Stimulated activated CD4-positive, alpha-beta T cell treated with anti-CD3 and anti-CD28 coated beads, Interleukin-1b, Interleukin-23, amount 100 ng/mL, for 4 hours (primary cell): ENCODE measurements around the gene TOP3B.

Experiments
- DNase-seq, 2 donors: peaks; one replicate each; pipeline ENCODE4 v3.0.0-alpha.2; 2020; ENCODE audit warnings: low read depth in 2 of 2

TOP3B gene

DNA sequence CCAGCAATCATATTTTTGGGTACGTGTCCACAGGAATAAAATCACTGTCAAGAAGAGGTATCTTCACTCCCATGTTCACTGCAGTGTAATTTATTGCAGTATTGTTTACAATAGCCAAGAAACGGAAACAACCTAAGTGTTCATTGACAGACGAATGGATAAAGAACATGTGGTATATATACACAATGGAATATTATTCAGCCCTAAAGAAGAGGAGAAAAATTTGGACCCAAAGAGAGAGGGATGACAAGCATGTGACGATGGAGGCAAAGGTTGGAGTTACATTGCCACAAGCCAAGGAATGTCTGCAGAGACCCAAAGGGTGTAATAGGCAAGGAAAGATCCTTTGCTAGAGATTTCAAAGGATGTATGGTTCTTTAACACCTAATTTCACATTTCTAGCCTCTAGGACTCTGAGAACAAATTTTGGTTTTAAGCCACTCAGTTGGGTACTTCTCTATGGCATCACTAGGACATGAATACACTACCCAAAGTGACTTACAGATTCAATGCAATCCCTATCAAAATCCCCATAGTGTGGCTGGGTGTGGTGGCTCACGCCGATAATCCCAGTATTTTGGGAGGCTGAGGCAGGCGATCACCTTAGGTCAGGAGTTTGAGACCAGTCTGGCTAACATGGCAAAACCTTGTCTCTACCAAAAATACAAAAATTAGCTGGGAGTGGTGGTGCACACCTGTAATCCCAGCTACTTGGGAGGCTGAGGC, 31.1 kb upstream of the TOP3B start:
- DNase-seq: no peak

DNA sequence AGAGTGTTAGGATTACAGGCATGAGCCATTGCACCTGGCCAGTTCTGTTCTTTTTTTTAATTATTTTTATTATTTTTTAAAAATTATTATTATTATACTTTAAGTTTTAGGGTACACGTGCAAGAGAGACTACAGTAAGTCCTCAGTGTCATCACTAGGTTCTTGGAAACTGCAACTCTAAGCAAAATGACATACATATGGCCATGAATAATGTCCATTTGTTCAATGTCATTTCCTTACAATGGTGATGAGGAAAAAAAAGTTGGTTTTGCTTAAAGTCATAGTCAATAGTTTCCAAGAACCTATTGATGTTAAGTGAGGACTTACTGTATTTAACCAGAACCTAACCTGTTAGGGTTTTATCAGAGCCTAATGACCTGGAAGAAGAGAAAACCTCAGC, 29.4 kb upstream of the TOP3B start:
- DNase-seq: no peak

DNA sequence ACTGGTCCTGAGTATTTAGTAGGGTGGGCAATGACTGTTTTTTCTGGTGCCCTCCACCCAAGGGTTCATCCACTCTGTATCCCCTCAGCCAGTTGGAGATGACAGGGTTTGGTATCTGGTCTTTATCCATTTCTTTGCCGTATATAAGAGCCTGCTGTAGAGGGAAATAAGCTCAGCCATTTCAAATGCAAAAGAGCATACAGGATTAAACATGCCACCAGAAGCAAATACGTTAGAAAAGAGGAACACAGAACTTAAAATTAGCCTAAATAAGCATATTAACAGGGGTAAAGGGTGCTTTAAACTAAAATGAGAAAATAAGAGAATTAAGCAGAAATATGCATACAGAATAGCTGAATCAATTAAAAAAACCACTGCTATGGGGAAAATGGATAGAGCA, 27.8 kb upstream of the TOP3B start:
- DNase-seq: no peak

DNA sequence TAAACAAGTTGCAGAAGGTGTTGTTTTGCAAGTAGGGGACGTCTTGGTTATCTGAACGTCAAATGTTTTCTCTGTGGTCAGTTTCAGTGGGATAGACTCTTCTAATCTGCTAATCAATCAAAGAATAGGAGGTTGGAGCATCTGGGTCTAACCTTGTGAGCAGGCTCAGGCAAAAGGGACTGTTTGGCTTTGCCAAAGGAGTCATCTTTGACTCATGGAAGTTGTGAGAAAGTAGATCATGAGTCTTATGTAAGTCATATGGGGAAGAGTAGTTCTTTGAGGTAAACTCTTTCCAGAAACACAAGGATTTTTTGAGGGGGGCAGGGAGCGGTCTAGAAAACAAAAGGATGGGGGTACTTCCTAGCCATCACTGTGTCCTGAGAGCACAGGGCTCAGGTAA, 27.1 kb upstream of the TOP3B start:
- DNase-seq: no peak

DNA sequence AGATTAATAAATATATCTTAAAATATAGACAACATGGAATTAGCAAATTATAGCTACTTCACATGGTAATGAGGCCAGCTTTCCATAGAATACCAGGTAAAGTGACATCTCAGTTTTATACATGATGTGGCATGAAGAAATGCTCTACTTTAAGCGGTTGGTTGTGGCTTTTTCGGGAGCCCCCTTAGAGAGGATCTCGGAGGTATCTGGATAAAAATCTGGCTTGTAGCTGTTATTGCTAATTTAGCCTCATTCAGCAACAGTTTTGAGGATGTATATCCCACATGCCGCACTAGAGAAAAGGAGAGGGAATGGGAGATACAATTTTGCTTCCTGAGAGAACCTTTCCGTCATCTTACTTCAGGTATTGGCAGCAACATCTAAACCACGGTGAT, 24.0 kb upstream of the TOP3B start:
- DNase-seq: no peak

DNA sequence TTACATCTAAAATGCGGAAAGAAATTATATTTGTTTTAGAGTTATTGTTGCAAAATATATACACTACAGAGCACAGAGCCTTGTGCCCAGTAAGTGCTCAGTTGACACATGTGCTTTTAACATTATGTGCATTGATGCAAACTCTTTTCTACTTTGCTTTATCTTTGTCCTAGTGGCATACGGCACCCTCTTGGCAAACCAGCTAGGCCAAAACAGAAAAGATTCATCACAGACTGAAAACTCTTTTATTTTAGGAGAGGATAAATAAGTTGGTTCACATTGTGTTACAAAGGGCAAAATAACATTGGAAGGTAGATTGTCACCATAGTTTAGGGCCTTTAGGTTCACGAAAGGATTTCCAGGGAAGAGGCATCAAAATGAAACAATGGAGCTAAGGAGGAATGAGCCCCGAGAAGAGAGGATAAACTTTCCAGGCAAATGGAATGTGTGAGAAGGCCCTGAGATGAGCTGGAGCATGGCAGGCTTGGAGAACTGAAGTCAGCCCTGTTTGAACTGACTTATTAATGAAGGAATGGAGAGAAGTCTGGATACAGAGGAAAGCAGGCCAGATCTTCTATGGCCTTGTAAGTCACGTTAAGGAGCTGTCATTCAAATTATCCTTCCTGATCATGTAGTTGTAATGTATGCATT, 23.5 kb upstream of the TOP3B start:
- no peak for DNase-seq

DNA sequence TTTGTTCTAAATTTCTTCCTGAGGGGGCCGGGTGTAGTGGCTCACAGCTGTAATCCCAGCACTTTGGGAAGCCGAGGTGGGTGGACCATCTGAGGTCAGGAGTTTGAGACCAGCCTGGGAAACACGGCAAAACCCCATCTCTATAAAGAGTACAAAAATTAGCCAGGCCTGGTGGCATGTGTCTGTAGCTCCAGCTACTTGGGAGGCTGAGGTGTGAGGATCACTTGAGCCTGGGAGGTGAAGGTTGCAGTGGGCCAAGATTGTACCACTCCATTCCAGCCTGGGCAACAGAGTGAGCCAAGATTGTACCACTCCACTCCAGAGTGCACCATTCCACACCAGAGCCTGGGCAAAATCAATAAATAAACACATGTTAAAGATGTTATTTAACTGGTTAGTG, 20.6 kb upstream of the TOP3B start:
- no peak for DNase-seq

DNA sequence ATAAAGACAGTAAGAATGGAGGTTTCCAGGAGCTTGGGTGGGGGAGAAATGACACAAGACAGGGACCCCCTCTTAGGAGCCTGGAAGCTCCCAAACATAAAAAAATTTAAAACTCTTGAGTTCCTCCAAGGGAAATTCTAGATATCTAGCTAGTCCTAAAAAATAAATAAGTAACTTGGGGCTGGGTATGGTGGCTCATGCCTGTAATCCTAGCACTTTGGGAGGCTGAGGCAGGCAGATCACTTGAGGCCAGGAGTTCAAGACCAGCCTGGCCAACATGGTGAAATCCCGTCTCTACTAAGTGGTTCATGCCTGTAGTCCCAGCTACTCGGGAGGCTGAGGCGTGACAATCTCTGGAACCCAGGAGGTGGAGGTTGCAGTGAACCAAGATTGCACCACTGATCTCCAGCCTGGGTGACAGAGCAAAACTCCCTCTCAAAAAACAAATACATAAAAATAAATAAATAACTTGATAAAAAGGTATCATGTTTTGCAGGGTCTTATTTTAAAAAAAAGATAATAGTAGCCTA, 20.0 kb upstream of the TOP3B start:
- no peak for DNase-seq

DNA sequence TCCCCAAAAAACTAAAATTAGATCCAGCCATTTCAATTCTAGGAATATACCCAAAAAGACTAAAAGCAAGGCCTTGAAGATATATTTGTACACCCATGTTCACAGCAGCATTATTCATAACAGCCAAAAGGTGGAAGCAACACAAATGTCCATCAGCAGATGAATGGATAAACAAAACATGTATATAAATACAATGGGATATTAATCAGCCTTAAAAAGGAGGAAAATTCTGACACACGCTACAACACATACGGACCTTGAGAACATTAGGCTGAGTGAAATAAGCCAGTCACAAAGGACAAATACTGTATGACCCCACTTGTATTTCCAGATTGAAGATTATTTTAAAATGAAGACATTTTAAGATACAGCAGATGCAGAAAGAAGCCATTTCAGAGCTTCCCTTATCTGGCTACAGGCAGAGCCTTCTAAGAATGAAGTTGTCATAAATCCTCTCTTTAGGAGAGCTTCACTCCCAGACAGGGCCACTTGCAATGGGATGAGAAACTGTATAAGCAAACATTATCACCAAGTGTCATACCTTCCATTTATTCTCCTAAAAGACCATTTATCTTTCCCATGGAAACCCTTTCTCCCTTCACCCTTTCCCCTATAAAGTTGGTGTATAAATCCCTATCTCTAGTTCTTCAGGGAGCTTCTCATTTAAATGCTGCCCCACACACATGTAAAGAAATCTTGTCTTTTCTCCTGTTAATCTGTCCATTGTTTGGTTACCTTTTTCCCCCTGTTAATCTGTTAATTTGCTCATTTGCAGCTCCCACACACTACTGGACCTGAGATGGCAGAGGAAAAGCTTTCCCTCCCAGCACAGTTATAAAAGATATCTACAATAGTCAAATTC, 19.3 kb upstream of the TOP3B start:
- no peak for DNase-seq

DNA sequence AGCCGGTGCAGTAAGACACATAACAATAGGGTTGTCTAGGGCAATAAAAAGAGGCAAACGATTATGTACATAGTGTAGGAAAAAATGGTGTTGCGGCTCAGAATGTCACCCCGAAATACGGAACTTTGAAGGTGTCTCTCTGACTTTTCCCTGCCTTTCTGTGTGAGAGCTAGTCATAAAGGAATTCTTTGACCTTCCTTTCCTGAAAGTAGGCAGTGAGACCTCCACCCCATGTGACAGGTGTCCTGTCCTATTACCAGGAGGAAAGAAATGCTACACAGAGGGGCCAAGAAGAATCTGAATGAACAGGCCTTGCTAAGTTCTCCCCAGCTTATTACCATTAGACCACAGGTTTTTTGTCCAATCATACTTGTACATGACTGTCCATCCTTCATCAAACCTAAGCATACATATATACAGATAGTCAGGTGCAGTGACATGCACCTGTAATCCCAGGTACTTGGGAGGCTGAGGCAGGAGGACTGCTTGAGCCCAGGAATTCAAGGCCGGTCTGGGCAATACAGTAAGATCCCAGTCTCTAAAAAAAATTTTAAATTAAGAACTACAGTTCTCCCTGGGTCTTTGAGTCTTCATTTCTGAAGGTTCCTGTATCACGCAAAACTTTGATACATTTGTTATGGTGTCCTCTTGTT, 16.1 kb upstream of the TOP3B start:
- DNase-seq: no peak

DNA sequence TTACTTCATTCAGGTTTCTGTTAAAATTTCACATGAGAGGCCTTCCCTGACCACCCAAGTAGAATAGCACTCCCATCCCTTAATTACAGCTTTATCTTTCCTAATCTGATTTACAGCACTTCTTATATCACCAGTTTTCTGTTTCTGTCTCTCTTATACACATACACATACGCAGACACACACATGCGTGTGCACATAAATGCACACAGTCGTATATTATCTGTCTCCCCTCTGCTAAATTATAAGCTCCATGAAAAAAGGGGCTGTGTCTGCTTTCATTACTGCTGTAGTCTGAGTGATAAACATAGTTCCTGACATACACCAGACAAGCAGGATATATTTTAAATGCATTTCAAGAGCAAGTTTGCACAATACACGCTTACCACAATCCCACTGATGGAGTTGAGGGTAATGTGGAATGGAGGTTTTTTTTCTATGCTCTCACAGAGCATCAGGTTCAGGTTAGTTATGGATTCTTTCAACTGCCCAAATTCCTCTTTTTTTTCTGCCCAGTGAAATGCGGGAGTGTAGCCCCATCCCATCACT, 13.7 kb upstream of the TOP3B start:
- no peak for DNase-seq

DNA sequence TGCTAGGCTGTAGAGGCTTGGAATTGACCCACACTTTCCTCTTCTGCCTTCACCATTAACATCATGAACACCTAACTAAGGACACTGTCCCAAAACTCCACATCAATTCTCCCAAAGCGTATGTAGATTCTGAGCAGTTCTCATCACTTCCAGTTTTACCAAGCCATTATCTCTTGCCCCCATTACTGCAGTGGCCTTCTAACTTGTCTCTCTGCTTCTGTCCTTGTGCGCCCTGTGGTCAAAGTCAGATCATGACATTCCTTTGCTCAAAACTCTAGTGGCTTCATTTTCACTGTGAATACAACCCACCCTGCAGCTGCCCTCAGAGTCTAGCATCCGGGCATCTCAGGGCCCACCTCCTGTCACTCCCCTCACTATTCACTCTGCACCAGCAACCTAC, 13.1 kb upstream of the TOP3B start:
- no peak for DNase-seq

DNA sequence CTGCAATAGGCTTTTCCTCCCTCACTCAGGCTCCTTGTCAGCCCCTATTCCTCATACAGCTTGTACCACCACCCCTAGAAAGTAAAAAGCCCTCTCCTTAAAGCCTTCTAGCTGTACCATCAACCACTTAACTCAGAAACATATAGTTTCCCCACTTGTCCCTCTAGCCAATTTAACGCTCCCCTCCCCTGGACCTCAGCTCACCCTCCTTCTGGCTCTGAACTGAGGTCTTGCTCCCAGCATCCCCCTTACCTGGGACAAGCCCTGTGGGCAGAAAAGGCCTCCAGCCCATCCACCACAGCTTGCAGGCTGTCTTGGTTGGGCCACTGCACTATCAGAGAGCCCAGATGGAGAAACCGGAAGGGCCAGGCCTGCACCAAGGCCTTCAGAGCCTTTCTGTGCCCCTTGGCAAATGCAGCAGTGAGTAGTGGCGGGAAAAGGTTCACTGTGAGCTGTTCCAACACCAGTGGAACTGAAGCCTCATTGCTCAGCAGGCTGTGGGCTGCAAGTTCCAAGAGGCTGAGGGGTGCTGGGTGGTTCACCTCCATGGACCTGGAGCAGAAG, 12.4 kb upstream of the TOP3B start:
- no peak for DNase-seq

DNA sequence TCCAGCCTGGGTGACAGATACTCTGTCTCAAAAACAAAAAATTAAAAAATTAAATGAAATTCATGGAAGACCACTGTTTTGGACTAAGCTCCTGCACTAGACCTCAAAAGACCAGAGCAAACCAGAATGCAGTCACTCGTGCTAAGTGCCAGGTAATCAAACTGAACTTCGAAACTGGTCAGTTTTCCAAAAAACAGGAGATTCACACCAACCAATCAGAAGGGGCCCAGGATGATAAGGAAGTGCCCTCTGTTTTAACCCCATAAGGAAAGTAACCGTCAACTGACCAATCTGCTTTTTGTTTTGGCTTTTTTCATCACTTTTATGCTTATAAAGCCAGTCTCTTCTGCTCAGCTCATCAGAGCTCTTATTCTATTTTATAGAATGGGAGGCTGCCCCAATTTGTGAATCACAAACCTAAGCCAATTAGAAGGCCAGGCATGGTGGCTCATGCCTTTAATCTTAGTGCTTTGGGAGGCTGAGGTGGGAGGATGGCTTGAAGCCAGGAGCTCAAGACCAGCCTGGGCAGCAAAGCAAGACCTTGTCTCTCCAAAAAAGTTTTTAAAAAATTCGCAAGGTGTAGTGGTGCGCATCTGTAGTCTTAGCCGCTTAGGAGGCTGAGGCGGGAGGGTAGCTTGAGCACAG, 10.1 kb upstream of the TOP3B start:
- no peak for DNase-seq

DNA sequence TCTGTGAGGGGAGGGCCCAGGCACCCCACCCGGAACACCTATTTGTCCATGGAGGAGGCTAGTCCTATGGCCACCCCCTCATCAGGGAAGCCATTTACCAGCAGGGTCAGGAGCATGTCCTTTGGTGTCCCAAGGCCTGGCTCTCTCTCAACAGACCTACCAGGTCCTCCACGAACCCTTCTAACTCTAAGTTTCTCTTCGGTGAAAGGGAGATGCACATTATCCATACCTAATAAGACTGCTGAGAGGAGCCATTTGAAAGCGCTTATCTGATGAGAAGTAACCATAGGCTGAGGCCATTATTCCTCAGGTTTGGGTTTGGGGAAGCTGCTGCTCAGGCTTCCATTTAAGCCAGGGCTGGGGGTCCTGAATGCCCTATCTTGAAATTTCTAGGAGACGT, 9.2 kb upstream of the TOP3B start:
- no peak for DNase-seq

DNA sequence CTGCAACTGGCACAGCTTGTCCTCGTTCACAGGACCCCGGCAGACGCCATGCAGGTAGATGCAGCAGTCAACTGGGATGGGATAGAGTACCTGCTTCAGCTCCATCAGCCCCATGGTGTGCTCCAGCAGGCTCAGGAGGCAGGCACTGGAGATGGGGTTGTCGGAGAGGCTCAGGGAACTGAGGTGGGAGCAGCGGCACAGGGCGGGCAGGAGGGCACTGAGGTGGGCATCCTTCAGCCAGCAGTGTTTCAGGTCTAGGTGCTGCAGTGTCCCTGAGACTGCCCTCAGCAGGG, 8.7 kb upstream of the TOP3B start:
- DNase-seq: no peak

DNA sequence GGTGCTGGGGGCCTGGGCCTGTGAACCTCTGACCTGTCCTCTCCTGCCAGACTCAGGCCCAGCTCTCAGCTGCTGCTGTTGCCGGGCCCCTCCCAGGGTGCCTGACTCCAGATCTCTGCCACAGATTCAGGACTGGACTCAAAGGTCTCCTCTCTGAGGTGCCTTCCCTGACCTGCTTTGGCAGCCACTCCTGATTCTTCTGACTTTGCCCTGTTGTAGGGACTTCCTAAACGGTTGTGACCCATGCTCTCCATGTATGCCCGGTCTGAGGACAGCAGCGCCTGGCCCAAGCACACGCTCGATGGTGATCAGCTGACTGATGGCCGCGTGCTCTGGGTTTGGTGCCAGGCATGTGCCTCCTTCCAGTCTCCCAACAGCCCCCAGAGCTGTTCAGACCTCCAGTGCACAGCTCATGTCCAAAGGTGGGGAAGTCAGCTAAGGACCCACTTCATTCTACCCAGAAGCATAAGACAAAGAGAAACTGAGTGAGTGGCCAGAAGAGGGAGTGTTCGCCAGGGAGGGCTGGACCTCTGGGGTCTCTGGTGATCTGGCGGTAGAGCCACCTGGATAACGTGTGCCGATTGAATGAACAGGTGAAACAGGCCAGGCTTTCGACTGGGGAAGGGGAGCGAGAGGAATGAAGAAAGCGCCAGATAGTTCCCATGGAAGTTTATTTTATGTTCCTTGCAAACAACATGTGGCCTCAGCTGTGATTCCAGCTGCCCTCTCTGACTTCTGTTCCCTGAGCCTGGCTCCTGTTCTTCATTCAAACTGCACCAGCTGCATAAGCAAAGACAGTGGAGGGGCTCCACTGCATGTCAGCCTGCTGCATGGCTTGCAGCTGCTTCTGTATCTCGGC, 8.1 kb upstream of the TOP3B start:
- DNase-seq: no peak

DNA sequence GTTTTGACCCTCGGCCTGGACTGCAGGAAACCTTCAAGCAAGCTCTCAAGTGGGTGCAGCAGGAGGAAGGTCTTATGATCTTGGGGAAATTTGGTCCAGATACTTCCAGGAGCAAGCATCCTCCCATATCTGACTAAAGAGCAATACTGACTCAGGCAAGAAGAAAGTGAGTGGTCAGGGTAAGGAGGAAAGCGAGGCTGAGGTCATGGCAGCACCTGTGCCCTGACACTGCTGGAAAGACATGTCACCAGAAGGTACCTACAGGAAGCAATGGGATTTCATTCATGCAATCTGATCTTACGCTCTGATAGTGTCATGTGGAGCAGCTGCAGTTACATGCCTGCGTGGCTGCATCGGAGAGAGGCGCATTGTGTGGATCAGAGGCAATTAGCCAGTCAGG, 6.5 kb upstream of the TOP3B start:
- no peak for DNase-seq

DNA sequence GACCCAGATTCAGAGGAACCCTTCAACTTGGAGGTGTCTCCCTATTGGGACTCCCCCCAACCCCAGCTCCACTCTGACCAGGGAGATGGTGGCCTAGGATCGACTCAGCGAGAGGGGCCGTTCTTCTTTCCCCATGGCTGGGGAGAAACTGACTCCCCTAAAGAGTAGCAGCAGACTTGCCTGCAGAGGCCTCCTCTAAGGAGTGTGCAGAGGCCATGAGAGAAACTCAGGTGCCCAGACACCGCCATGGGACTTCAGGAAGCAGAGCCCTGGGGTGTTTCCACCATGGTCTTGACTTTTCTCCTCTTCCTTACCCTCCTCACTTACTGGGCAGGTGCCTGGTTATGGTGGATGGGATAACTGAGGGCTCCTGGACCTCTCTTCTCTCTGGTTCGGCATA, 2.6 kb upstream of the TOP3B start:
- no peak for DNase-seq

DNA sequence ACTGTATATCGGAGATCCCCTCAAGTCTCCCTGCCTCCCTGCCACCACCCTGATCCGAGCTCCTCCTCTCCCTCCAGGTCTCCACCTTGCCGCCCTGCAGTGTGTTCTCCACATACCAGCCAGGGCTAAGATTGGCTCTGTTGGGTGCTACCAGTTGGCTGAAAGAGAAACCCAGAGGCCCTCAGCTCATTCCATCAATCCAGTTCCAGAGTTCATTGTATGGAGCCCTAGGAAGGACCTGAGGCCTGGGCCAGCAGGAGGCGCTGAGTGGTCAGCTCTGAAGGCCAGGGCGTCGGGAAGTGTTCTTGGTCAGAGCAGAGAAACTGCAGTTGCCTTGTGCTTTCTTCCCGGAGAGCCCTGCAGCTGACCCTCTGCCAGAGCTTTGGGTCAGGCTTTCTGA, 2.2 kb upstream of the TOP3B start:
- no peak for DNase-seq
